BE2C (cell line): ENCODE measurements around the gene DSP.

ENCODE experiments used
- DNase-seq: peaks from one replicate; pipeline ENCODE4 v3.0.0-alpha.2; 2020
- H3K27me3 ChIP-seq: fragments of 250-450 bp; sonication (Bioruptor Pico); 2 replicates; pipeline ENCODE4 v1.5.1; 2020; ENCODE audit warnings: mild to moderate bottlenecking
- H3K36me3 ChIP-seq: fragments of 250-450 bp; sonication (Bioruptor Pico); 2 replicates; pipeline ENCODE4 v1.5.1; 2020; ENCODE audit warnings: mild to moderate bottlenecking
- H3K4me1 ChIP-seq: fragments of 250-450 bp; sonication (Bioruptor Pico); 2 replicates; pipeline ENCODE4 v1.5.1; 2020
- H3K4me3 ChIP-seq: 2 replicates; pipeline ENCODE4 v1.5.1; 2011; ENCODE audit warnings: low read depth, low read length
- H3K9me3 ChIP-seq: fragments of 250-450 bp; sonication (Bioruptor Pico); 2 replicates; pipeline ENCODE4 v1.5.1; 2020
- TF ChIP-seq, protein P1 (sequence below): IDR thresholded peaks from 2 replicates; pipeline ENCODE4 v1.5.1; 2012; ENCODE audit warnings: mild to moderate bottlenecking, low read depth, low read length

DSP gene

DNA sequence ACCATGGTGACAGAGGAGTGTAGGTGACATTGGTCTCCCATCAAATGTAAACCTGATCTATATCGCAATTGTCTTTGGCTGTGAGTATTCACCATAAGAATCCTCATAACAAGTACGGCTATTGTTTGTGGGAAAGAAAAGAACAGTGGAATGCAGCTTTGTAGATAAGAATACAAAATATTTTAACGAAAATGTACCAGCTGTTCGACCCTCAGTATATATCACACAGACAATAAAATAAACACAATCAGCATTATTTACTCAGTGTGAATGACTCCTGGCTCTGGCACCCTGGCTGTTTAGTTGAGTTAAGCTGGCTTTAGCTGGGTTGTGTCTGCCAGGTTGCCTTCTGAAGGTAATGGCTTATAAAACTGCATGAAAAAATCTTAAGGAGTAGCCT, 91.9 kb downstream of the DSP start:
- peaks cover 5% of the 10 kb centered on the region for H3K27me3 ChIP-seq
- H3K36me3 ChIP-seq, result no peaks in the 10 kb centered on the region
- no peak overlapping the region for H3K4me3 ChIP-seq
- no peaks in the 10 kb centered on the region for H3K9me3 ChIP-seq
- TF ChIP-seq, protein P1, sequence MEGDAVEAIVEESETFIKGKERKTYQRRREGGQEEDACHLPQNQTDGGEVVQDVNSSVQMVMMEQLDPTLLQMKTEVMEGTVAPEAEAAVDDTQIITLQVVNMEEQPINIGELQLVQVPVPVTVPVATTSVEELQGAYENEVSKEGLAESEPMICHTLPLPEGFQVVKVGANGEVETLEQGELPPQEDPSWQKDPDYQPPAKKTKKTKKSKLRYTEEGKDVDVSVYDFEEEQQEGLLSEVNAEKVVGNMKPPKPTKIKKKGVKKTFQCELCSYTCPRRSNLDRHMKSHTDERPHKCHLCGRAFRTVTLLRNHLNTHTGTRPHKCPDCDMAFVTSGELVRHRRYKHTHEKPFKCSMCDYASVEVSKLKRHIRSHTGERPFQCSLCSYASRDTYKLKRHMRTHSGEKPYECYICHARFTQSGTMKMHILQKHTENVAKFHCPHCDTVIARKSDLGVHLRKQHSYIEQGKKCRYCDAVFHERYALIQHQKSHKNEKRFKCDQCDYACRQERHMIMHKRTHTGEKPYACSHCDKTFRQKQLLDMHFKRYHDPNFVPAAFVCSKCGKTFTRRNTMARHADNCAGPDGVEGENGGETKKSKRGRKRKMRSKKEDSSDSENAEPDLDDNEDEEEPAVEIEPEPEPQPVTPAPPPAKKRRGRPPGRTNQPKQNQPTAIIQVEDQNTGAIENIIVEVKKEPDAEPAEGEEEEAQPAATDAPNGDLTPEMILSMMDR, result no peak
- H3K4me1 ChIP-seq, result no peaks in the 10 kb centered on the region
- no peak for DNase-seq

DNA sequence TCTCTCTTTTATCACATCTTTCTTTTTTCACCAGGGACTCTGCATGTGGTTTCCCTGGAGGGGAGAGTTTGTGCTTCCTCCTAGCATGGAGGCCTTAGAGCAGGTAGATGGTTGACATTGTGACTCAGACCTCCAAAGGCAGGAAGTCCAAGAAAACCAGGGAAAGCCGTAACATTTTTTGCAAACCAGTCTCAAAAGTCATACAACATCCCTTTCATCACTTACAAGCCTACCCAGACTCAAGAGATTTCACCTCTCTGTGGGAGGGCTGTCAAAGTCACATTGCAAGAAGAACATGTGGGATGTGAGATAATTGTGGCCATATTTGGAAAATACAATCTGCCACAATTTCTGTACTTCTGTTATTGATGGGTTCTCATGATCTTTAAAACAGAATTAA, 94.7 kb downstream of the DSP start:
- no peak for DNase-seq
- H3K27me3 ChIP-seq, result peaks cover 5% of the 10 kb centered on the region
- H3K36me3 ChIP-seq, result no peaks in the 10 kb centered on the region
- H3K4me1 ChIP-seq, result no peaks in the 10 kb centered on the region
- no peak overlapping the region for H3K4me3 ChIP-seq
- TF ChIP-seq, protein P1, result no peak
- H3K9me3 ChIP-seq, result no peaks in the 10 kb centered on the region
